Neural crest cell (in vitro differentiated cells): ENCODE results near the gene DNM3. TPM values are rescaled to one million over a fixed set of nuclear protein-coding genes. Genes with fewer than 3 reads are reported as not detected.
"Not testable (repeated sequence)": the region's sequence is repeated elsewhere in the genome, so short reads cannot be mapped to it uniquely, and the experiment has no call there.

Experiments
- DNase-seq: peaks from one replicate; pipeline ENCODE4 v3.0.0; 2021; ENCODE audit warnings: low read depth, mixed read lengths, low spot score
- H3K27ac Mint-ChIP-seq: one replicate; pipeline ENCODE4 v1.8.0; 2021; ENCODE audit warnings: mild to moderate bottlenecking, mixed read lengths; ENCODE audit not compliant: unreplicated experiment
- H3K27me3 Mint-ChIP-seq: 2 replicates; pipeline ENCODE4 v1.8.0; 2021; ENCODE audit warnings: low read depth, mild to moderate bottlenecking, mixed read lengths
- H3K36me3 Mint-ChIP-seq: 2 replicates; pipeline ENCODE4 v1.8.0; 2021; ENCODE audit warnings: low read depth, mild to moderate bottlenecking, mixed read lengths
- H3K4me1 Mint-ChIP-seq: 2 replicates; pipeline ENCODE4 v1.8.0; 2021; ENCODE audit warnings: mixed read lengths
- H3K4me3 Mint-ChIP-seq: one replicate; pipeline ENCODE4 v1.8.0; 2021; ENCODE audit warnings: mild to moderate bottlenecking, mixed read lengths
- H3K9me3 Mint-ChIP-seq: 2 replicates; pipeline ENCODE4 v1.8.0; 2021; ENCODE audit warnings: mixed read lengths
- CTCF ChIP-seq: fragments of 200-600 bp; sonication (generic); conservative IDR thresholded peaks from 2 replicates; pipeline ENCODE4 v1.5.0; 2021; ENCODE audit warnings: antibody characterized with exemption, mild to moderate bottlenecking
- total RNA-seq: library from RNA; stranded (reverse); gene quantifications from 2 replicates; pipeline ENCODE4 v1.2.1, GENCODE V29; 2021

DNM3 gene
- total RNA-seq, 1 donor from 2014 or later = 3.5 TPM

- Mint-ChIP-seq H3K4me1 (no peaks in the 10 kb centered on the region), H3K9me3 (no peaks in the 10 kb centered on the region), H3K4me3 (no peak overlapping the region), H3K27me3 (no peaks in the 10 kb centered on the region), H3K27ac (no peak overlapping the region), H3K36me3 (no peaks in the 10 kb centered on the region)
- TF ChIP-seq CTCF = no peak
- no peak for DNase-seq
Measured at GRCh38 chr1:172068334-172068733, 227.0 kb downstream of the DNM3 start.

GRCh38 chr1:172069051-172069450 is 227.8 kb downstream of the DNM3 start:
- no peak for DNase-seq

GRCh38 chr1:172069534-172069933 is 228.2 kb downstream of the DNM3 start:
- Mint-ChIP-seq H3K4me1 (no peaks in the 10 kb centered on the region), H3K9me3 (no peaks in the 10 kb centered on the region), H3K36me3 (no peaks in the 10 kb centered on the region), H3K27me3 (no peaks in the 10 kb centered on the region), H3K27ac (no peak overlapping the region), H3K4me3 (no peak overlapping the region)
- DNase-seq = no peak
- no peak for TF ChIP-seq CTCF

More at GRCh38 chr1:172069051-172069450, 227.8 kb downstream of the DNM3 start:
- Mint-ChIP-seq H3K36me3 (no peaks in the 10 kb centered on the region), H3K4me3 (no peak overlapping the region), H3K9me3 (no peaks in the 10 kb centered on the region), H3K4me1 (no peaks in the 10 kb centered on the region), H3K27me3 (no peaks in the 10 kb centered on the region), H3K27ac (no peak overlapping the region)
- TF ChIP-seq CTCF = no peak

- Mint-ChIP-seq H3K4me3 (no peak overlapping the region), H3K4me1 (no peaks in the 10 kb centered on the region), H3K36me3 (peaks cover 3% of the 10 kb centered on the region), H3K27ac (no peak overlapping the region), H3K9me3 (peaks cover 4% of the 10 kb centered on the region), H3K27me3 (no peaks in the 10 kb centered on the region)
- no peak for DNase-seq
- TF ChIP-seq CTCF = no peak
Measured at GRCh38 chr1:172070055-172070454, 228.8 kb downstream of the DNM3 start.

GRCh38 chr1:172071746-172072145 is 230.4 kb downstream of the DNM3 start:
- TF ChIP-seq CTCF = no peak
- peaks cover 3% of the 10 kb centered on the region for H3K36me3 Mint-ChIP-seq
- no peaks in the 10 kb centered on the region for H3K4me1 Mint-ChIP-seq
- H3K27me3 Mint-ChIP-seq = no peaks in the 10 kb centered on the region
- no peak overlapping the region for H3K27ac Mint-ChIP-seq
- no peak overlapping the region for H3K4me3 Mint-ChIP-seq
- no peak for DNase-seq
- peaks cover 7% of the 10 kb centered on the region for H3K9me3 Mint-ChIP-seq

GRCh38 chr1:172079859-172080258 is 238.6 kb downstream of the DNM3 start:
- not testable (repeated sequence) for H3K4me1 Mint-ChIP-seq, H3K36me3 Mint-ChIP-seq, H3K27ac Mint-ChIP-seq, H3K27me3 Mint-ChIP-seq, H3K4me3 Mint-ChIP-seq, DNase-seq
- H3K9me3 Mint-ChIP-seq = peaks cover 11% of the 10 kb centered on the region
